ENCODE data around the gene PDSS2.
"Not testable (repeated sequence)": the region's sequence is repeated elsewhere in the genome, so short reads cannot be mapped to it uniquely, and the experiment has no call there.

- TF ChIP-seq CTCF, POLR2A, POLR2AphosphoS5 (IDR thresholded peaks at IDR 0.05): not testable (repeated sequence)
Observed at GRCh38 chr6:107425951-107426350, 33.4 kb downstream of the PDSS2 start.
